Stimulated activated naive CD4-positive, alpha-beta T cell treated with Interleukin-2 at 50 U/mL for 16 hours (primary cell): Measurements from ENCODE around the gene WNT11.
"Not testable (repeated sequence)": the region's sequence is repeated elsewhere in the genome, so short reads cannot be mapped to it uniquely, and the experiment has no call there.

Source experiments
- DNase-seq: peaks from one replicate; lab custom pipeline; 2025; lab: John Stamatoyannopoulos, UW

Gene WNT11

GRCh38 chr11:76201672-76202412 is 4.5 kb downstream of the WNT11 start:
- DNase-seq = no peak

- DNase-seq = no peak
These were observed 5.2 kb downstream of the WNT11 start for GRCh38 chr11:76201056-76201455.

GRCh38 chr11:76200006-76200940 is 6.0 kb downstream of the WNT11 start:
- DNase-seq = no peak

GRCh38 chr11:76198691-76199090 is 7.6 kb downstream of the WNT11 start:
- not testable (repeated sequence) for DNase-seq

- no peak for DNase-seq
These were observed 8.2 kb downstream of the WNT11 start for GRCh38 chr11:76197941-76198640.

GRCh38 chr11:76197332-76197731 is 9.0 kb downstream of the WNT11 start:
- no peak for DNase-seq

- DNase-seq = no peak
These were observed 9.5 kb downstream of the WNT11 start for GRCh38 chr11:76196849-76197248.

- no peak for DNase-seq
These were observed 11.2 kb downstream of the WNT11 start for GRCh38 chr11:76194872-76195668.

- DNase-seq = no peak
These were observed 13.1 kb downstream of the WNT11 start for GRCh38 chr11:76193219-76193618.

- no peak for DNase-seq
These were observed 15.9 kb downstream of the WNT11 start for GRCh38 chr11:76190376-76190775.

GRCh38 chr11:76189682-76190081 is 16.6 kb downstream of the WNT11 start:
- DNase-seq = no peak

- DNase-seq = no peak
These were observed 17.4 kb downstream of the WNT11 start for GRCh38 chr11:76188873-76189272.

GRCh38 chr11:76186776-76187279 is 19.5 kb downstream of the WNT11 start:
- no peak for DNase-seq

GRCh38 chr11:76185931-76186401 is 20.3 kb downstream of the WNT11 start:
- DNase-seq = no peak

GRCh38 chr11:76185511-76185910 is 20.8 kb downstream of the WNT11 start:
- DNase-seq = no peak

- no peak for DNase-seq
These were observed 21.7 kb downstream of the WNT11 start for GRCh38 chr11:76184551-76184993.

- no peak for DNase-seq
These were observed 24.9 kb downstream of the WNT11 start for GRCh38 chr11:76181371-76181770.

GRCh38 chr11:76179147-76179546 is 27.2 kb downstream of the WNT11 start:
- no peak for DNase-seq

GRCh38 chr11:76177250-76177686 is 29.0 kb downstream of the WNT11 start:
- DNase-seq = no peak

- no peak for DNase-seq
These were observed 29.8 kb downstream of the WNT11 start for GRCh38 chr11:76176463-76176862.

- DNase-seq = no peak
These were observed 30.5 kb downstream of the WNT11 start for GRCh38 chr11:76175783-76176182.
